Ecto neural progenitor cell (in vitro differentiated cells): ENCODE data around the gene MYADML2.
A peak's percentile ranks its signal among the peaks of the same experiment; 100 is the strongest.

Source experiments
- DNase-seq: peaks from one replicate; pipeline ENCODE4 v3.0.0-alpha.2; 2018; ENCODE audit warnings: low spot score

The MYADML2 gene

GRCh38 chr17:81978524-81979298 lies 31.7 kb upstream of the MYADML2 start:
- DNase-seq: peak; percentile 52

DNA sequence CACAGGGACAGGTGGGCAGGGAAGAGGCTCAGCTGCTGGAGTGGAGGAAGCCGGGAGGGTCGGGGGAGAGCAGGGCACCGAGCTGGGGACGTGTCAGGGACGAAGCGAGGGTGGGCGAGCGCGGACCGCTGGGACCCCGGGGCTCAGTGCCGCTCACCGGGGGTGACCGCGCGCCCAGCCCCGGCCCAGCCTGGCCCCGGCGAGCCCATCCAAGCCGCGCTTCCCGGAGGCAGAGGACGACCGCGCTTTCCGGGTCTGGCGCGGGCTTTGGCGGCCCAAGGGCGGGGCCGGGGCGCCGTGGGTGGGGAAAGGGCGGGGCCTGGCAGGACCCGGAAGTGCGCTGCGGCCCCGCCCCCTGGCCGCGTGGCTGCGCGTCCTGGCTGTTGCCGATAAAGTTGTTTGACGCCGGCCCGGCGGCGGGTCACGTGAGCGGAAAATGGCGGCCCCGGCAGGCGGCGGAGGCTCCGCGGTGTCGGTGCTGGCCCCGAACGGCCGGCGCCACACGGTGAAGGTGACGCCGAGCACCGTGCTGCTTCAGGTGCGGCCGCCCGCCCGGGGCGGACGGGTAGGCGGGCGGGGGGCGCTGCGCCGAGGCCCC lies 30.3 kb upstream of the MYADML2 start, which contains the start of gene ASPSCR1:
Gene ASPSCR1 (plus strand): TSS at position 419 of the 598 bp plus-strand sequence. CDS start 18 bp downstream, at position 437.
- peak; percentile 99 for DNase-seq

DNA sequence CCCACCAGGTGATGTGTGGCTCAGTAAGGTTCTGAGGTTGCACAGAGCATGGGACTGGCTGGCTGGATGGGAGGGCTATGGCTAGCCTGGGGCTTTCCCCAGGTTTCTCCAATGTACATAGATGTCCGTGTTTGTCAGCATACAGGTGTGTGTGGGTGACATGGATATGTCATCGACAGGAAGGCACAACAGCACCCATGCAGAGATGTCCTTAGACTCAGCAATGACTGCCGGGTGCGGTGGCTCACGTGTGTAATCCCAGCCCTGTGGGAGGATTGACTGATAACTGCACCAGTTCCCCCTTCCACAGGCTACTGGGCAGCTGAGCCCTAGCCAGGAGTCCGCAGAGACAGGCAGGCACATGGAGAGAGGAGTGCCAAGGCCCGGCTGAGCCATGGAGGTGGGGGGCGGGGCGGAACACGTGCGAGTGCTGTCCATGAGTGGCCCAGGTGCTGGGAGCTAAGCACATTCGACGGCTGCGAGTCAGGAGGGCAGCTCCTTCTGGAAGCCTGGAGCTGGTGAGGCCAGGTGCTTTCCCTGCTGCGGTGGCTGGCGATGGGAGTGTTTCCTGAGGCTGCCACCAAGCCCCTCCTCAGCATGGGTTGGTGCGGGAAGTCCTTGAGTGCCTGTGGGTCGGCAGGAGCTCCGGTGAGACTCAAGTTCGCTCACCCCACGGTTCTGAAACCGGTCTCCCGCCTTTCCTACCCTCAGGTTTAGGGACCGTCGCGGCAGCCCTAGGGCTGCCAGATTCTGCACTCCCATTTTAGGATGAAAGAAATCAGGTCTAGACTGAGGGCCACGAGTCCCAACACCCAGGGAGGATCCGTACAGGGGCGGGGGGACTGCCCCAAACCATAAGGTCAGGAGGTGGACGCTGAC lies 29.5 kb upstream of the MYADML2 start:
- peak; percentile 67 for DNase-seq

GRCh38 chr17:81973432-81973831 lies 26.4 kb upstream of the MYADML2 start:
- no peak for DNase-seq

GRCh38 chr17:81968850-81969812 lies 22.1 kb upstream of the MYADML2 start:
- DNase-seq: peak; percentile 54

DNA sequence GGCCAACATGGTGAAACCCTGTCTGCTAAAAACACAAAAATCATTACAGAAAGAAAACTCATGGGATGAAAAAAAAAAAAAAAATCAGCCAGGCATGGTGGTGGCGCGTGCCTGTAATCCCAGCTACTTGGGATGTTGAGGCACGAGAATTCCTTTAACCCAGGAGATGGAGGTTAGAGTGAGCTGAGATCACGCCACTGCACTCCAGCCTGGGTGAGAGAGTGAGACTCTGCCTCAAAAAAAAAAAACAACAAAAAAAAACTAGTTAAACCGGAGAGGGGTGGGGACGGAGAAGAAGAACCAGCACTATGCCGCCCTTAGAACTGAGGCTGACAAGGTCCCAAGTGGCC lies 21.3 kb upstream of the MYADML2 start:
- DNase-seq: no peak

DNA sequence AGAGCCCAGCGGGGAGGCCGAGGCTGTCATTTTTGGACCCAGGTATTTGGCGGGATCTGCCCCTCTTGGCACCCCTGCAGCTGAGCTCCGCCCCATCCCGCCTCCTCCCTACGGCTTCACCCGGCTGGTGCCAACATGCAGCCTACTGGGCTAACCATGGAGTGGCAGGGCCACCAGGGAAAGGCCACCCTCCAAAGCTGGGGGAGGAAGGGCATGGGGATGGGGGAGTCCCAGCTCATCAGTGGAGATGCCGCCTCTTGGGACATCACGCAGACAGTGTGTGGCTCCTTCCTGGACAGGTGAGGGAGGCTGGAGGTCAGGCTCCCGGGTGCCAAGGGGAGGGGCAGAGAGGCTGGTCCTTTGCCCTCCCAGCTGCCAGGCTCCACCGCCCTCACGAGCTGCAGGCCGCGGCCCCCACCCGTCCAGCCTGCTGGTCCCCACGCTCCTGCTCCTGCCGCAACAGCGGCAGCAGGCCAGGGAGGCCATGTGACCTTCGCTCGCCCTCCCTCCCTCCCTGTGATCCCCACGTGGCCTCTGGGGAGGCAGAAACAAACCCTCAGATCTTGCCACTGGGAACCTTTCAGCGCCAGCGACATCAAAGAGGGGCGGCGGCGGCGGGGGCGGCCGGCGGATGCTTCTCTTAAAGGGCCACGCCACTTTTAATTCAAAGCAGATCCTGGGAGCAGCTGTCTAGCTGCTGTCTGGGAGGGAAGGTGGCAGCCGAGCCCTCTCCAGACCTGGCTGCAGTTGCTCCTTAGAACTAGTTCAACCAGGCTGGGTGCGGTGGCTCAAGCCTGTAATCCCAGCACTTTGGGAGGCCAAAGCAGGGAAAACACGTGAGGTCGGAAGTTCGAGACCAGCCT lies 20.7 kb upstream of the MYADML2 start:
- peak; percentile 97 for DNase-seq

DNA sequence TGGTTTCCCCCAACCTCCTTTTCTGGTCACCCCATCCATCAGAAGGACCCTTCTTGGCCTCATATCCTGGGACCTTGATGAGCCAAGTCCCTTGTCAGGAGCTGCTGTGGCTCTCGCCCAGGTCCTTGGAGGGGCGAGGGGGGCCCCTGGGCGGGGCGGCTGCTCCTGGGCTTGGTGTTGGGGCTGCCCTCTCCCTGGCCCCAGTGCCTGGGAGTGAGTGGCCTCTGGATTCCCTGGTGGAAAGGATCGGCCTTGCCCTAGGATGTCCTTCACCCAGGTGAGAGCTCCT lies 20.2 kb upstream of the MYADML2 start:
- DNase-seq: peak; percentile 73

DNA sequence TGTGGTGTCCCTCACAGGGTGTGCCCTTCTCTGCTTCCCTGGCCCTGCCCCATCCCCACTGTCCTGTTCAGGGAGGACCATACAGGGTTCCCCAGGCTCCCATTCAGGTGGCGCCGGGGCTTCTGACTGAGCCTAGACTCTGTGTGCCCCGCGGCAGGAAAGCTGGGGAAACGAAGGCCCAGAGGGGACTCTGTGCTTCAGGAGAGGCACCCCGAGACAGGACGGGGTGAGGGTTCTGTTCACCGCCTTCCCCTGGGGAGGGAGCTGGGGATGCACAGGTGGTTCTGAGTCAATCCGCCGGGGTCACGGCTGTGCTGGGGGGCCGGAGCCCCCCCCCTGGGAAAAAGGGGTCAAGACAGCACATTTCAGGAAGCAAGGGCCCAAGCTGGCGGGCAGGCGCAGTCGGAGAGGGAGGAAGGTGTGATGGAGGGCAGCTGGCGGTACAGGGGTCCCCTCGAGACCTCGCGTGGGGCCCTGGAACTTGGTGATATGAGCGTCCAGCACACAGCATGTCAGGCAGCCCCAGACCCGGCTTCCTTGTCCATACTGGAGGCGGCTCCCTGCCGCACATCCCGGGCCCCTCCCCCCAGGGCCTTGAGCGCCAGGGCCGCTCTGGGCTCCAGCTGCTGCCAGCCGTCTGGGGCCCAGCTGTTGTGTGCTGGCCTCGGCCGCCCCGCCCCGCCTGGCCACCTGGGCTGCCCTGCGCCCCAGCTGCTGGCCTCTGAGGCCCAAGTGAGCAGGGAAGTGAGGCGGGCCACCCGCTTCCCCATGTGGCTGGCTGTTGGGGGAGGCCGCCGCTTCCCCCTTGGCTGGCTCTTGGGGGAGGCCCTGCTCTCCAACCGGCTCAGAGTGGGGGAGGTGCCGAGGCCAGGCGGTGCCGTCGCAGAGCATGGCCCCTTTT lies 19.6 kb upstream of the MYADML2 start:
- DNase-seq: peak; percentile 84

- DNase-seq: peak; percentile 52
Observed at GRCh38 chr17:81964081-81964849, 17.2 kb upstream of the MYADML2 start.

- DNase-seq: peak; percentile 65
Observed at GRCh38 chr17:81962499-81963441, 15.7 kb upstream of the MYADML2 start.

GRCh38 chr17:81961521-81962498 lies 14.8 kb upstream of the MYADML2 start:
- DNase-seq: peak; percentile 69

DNA sequence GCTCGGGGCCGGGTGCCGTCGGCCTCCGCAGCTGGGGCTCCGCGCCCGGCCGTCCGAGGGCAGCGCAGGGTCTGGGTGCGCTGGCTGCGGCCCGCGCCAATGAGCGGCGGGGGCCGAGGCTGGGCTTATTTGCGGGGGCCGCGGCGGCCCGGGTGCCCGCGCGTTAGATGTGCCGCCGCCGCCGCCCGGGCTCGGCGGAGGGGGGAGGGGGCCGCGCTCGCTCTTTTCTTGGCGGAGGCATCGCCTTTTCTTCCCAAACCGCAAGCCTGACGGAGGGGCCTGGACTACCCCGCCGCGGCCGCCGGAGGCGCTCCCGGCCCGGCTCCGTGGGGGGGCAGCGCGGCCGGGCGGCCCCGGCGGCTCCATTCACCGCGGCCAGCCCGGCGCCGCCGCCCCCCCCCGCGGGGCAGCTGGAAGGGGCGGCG lies 14.1 kb upstream of the MYADML2 start, which contains the start of gene NOTUM:
Gene NOTUM (minus strand): TSS at position 101 of the 425 bp plus-strand sequence. CDS start 278 bp downstream, outside the sequence.
- DNase-seq: peak; percentile 82

DNA sequence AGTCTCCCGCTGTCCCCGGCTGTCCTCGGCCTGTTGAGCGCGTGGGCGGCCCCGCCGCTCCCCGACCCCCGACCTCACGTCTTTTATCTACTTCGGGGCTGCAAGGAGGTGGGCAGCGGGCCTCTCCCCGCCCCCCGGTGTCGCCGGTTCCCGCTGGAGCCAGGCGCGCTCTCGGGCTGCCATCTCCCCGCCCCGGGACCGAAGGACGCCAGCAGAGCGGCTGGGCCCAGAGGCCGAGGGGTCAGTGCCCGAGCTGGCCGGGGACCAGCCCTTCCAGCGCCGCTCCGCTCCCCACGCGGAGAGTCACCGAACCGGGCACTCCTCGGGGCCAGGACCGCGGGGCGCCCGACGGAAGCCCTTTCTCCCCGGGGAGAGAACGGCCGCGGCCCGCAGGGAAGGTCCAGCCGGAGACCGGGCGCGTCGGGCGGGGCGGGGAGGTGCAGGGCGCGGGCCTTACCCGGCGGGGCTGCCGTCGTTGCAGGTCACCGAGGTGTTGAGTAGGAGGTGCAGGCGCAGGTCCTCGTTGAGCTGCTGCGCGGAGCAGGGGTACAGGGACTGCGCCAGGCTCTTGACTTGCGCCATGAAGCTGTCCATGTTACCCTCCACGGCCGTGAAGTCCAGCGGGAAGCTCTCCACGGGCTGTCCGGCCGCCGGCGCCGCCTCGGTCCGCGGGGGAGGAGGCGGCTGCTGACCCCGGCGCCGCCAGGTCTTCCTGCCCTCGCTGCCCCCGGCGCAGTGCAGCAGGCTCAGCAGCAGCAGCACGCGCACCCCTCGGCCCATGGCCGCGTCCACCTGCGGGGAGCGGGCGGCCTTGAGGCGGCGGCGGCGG lies 13.3 kb upstream of the MYADML2 start:
- DNase-seq: peak; percentile 75

DNA sequence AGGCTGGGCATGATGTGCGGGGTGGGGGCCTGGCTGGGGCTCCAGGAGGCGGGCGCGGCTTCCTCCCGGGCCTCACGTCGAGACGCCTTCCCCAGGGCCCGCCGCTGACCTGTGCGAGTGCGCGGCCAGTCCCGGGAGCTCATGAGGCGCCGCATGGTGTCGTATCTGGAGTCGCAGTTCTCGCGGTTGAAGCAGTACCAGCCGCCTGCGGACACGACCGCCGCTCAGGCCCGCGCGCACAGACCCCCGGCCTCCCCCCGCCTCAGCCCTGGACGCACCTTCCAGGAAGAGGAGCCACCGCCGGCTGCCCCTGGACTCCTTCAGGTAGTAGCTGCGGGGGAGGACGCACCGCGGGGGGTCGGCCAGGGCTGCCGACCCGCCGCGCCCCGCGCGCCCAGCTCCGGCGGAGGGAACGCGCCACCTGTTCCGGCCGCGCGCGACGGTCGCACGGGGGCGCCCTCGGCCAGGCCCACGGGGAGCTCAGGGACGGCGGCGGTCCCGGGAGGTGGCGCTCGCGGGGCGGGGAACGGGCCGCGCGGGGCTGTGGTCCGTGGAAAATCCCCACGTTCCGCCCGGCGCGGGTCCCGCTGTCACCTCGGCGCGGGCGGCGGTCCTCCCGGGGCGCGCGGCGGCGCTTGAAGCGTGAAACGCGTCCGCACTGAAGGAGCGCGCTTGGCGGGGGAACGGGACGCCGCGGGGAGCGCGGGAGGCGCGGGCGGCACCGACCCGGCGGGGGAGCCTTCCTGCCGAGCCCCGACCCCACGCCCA lies 12.5 kb upstream of the MYADML2 start:
- peak; percentile 83 for DNase-seq
